Thoracic aorta (tissue), 2 donors: ENCODE results near the gene CCDC27. TPM values are rescaled to one million over a fixed set of nuclear protein-coding genes. Genes with fewer than 3 reads are reported as not detected.

ENCODE experiments used
- ATAC-seq: fragments of 150-250 bp; one replicate; pipeline ENCODE4 v1.8.0; 2017; ENCODE audit warnings: low read depth; ENCODE audit not compliant: insufficient number of reproducible peaks, low FRiP score
- DNase-seq: peaks from one replicate; pipeline ENCODE4 v3.0.0-alpha.2; 2020; ENCODE audit warnings: low spot score
- H3K27ac ChIP-seq, 2 donors: fragments of 200-600 bp; sonication (generic); 1 replicate in 1 of 2; 2 replicates in 1 of 2; pipeline ENCODE4 v1.5.1; 2016; ENCODE audit warnings: mild to moderate bottlenecking in 2 of 2, moderate library complexity in 2 of 2
- H3K27me3 ChIP-seq: fragments of 200-600 bp; sonication (generic); replicated peaks from 2 replicates; pipeline ENCODE4 v1.6.0; 2016; ENCODE audit warnings: mild to moderate bottlenecking; ENCODE audit not compliant: insufficient read depth
- H3K36me3 ChIP-seq: fragments of 200-600 bp; sonication (generic); one replicate; pipeline ENCODE4 v1.5.1; 2016
- H3K4me1 ChIP-seq, 2 donors: fragments of 200-600 bp; sonication (generic); 1 replicate in 1 of 2; 2 replicates in 1 of 2; pipeline versions ENCODE4 v1.5.1 to v1.6.0; 2016; ENCODE audit warnings: low read depth in 2 of 2, mild to moderate bottlenecking in 1 of 2; ENCODE audit not compliant: control insufficient read depth in 1 of 2
- H3K4me3 ChIP-seq: fragments of 200-600 bp; sonication (generic); 2 replicates; pipeline ENCODE4 v1.5.1; 2016; ENCODE audit warnings: mild to moderate bottlenecking
- H3K9me3 ChIP-seq: fragments of 200-600 bp; sonication (generic); 2 replicates; pipeline ENCODE4 v1.5.1; 2016
- CTCF ChIP-seq: fragments of 200-600 bp; sonication (generic); IDR thresholded peaks from one replicate; pipeline ENCODE4 v1.5.1; 2019; ENCODE audit warnings: antibody characterized with exemption
- total RNA-seq, 2 donors: library from RNA; depleted of rRNA; stranded (reverse); fragments of >200 nt; gene quantifications; one replicate each; pipeline versions ENCODE4 v1.1.0 to v1.2.3, GENCODE V29; 2016

CCDC27 gene
- total RNA-seq, 2 donors from 2014 or later: not detected

GRCh38 chr1:3814771-3815561, 62.7 kb downstream of the CCDC27 start:
- no peaks in the 10 kb centered on the region for H3K9me3 ChIP-seq
- no peak for DNase-seq
- H3K27ac ChIP-seq: no peak overlapping the region
- TF ChIP-seq CTCF: no peak
- no peaks in the 10 kb centered on the region for H3K4me1 ChIP-seq
- no peaks in the 10 kb centered on the region for H3K27me3 ChIP-seq
- H3K36me3 ChIP-seq: peaks cover 17% of the 10 kb centered on the region
- no peak for ATAC-seq
- H3K4me3 ChIP-seq: no peak overlapping the region

- Histone ChIP-seq H3K27ac (no peak overlapping the region), H3K36me3 (peaks cover 32% of the 10 kb centered on the region), H3K4me3 (no peak overlapping the region), H3K4me1 (no peaks in the 10 kb centered on the region), H3K9me3 (no peaks in the 10 kb centered on the region), H3K27me3 (no peaks in the 10 kb centered on the region)
- DNase-seq: no peak
- no peak for TF ChIP-seq CTCF
- ATAC-seq: no peak
Observed at GRCh38 chr1:3816331-3817137, 64.3 kb downstream of the CCDC27 start.

DNA sequence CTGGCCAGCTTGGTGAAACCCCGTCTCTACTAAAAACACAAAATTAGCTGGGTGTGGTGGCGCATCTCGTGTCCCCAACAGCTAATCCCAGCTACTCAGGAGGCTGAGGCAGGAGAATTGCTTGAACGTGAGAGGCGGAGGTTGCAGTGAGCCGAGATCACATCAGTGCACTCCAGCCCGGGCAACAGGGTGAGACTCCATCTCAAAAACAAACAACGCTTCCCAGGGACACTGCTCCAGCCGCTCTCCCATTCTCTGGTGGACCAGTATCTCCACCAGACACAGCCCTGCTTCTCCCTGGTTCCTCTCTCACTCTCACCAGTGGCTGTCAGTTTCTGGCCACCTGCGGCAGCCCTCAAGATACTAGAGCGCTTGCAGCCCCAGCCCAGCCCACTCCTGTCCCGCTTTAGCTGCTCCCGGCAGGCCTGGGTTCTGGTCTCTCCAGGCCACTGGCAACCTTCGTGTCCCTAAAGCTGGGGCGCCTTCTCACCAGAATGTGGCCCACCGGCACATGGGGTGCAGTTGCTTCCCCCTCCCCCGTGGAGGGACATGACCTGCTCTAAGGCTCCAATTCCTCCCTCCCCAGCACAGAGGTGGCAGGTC, 65.0 kb downstream of the CCDC27 start:
- DNase-seq (no peak), ATAC-seq (no peak)
- no peak for TF ChIP-seq CTCF
- H3K27ac ChIP-seq: no peak overlapping the region
- H3K4me3 ChIP-seq: no peak overlapping the region
- H3K4me1 ChIP-seq: no peaks in the 10 kb centered on the region
- H3K9me3 ChIP-seq: no peaks in the 10 kb centered on the region
- peaks cover 38% of the 10 kb centered on the region for H3K36me3 ChIP-seq
- no peaks in the 10 kb centered on the region for H3K27me3 ChIP-seq

DNA sequence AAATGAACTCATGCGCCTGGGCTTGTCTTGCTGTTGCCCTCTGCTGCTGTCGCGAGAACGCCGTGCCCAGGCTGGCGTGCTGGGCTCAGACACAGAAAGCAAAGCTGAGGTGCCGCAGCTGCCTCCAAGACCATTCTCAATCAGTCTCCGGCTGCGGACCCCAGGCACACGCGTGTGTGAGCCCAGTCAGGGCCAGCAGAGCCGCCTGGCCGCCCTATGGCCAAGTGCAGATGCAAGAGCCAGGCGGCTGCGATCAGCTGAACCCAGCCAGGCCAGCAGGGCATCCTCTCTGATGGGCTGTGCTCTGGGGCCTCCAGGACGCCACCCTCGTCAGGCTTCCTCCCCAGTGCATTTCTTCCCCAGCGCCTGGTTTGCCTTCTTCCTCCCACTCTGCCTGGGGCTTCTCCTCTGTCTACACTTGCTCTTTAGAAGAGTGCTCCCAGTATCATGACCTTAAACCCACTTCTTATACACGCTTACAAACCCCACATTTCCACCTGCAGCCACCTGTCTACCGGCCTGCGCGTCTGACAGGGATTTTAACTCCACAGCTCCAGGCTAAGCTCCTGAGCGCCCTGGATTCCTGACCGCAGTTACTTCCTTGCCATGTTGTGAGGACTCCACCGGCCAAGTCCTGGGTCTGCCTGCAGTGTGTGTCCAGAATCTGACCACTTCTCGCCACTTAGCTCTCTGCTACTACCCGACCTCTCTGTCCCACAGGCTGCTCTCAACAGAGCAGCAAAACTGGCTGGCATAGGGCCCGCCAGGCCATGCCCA, 65.8 kb downstream of the CCDC27 start:
- ATAC-seq (no peak), DNase-seq (no peak)
- Histone ChIP-seq H3K4me1 (no peaks in the 10 kb centered on the region), H3K36me3 (peaks cover 45% of the 10 kb centered on the region), H3K27me3 (no peaks in the 10 kb centered on the region), H3K9me3 (no peaks in the 10 kb centered on the region), H3K27ac (no peak overlapping the region), H3K4me3 (no peak overlapping the region)
- no peak for TF ChIP-seq CTCF
